IgD-negative memory B cell (primary cell): Measurements from ENCODE around the gene MACROD2. TPM values are rescaled to one million over a fixed set of nuclear protein-coding genes. Genes with fewer than 3 reads are reported as not detected.

Experiments used
- H3K27ac Mint-ChIP-seq, 3 donors: one replicate each; pipeline ENCODE4 v1.8.0; 2020 to 2022; ENCODE audit warnings: mild to moderate bottlenecking in 3 of 3, mixed read lengths in 3 of 3, moderate library complexity in 1 of 3
- H3K27me3 Mint-ChIP-seq: one replicate; pipeline ENCODE4 v1.8.0; 2021; ENCODE audit warnings: mixed read lengths
- H3K36me3 Mint-ChIP-seq: one replicate; pipeline ENCODE4 v1.8.0; 2020; ENCODE audit warnings: mild to moderate bottlenecking, mixed read lengths
- H3K4me1 Mint-ChIP-seq, 3 donors: one replicate each; pipeline ENCODE4 v1.8.0; 2020 to 2022; ENCODE audit warnings: mixed read lengths in 3 of 3, mild to moderate bottlenecking in 1 of 3
- H3K4me3 Mint-ChIP-seq, 4 donors: one replicate each; pipeline ENCODE4 v1.8.0; 2020 to 2022; ENCODE audit warnings: mild to moderate bottlenecking in 4 of 4, mixed read lengths in 4 of 4, moderate library complexity in 3 of 4
- H3K9me3 Mint-ChIP-seq, 3 donors: one replicate each; pipeline ENCODE4 v1.8.0; 2020 to 2021; ENCODE audit warnings: mixed read lengths in 3 of 3, mild to moderate bottlenecking in 1 of 3
- polyA plus RNA-seq: library from polyadenylated mRNA; unstranded; fragments of 300-500 nt; fragmentation: Illumina TruSeq; gene quantifications from one replicate; pipeline ENCODE4 v1.2.3, GENCODE V29; 2021

The MACROD2 gene
- polyA plus RNA-seq, 1 donor from 2014 or later, result 1.3 TPM

DNA sequence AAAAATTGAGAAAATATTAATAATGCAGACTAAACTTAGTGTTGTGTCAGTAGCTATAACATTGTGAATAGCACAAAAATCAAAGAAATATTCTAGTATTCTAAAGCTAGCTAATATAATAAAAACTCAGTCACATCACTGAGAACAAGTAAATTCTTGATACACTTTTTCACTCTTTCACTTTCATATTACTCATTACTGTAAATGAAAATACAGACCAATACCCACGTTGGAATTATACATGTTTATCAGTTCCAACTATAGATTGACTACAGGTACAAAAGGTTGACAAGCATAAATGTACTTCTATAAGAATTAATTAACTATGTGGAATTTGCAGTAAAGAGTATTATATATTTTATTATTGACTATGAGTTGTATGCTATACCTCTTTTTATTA, 1385.5 kb downstream of the MACROD2 start:
- H3K27ac Mint-ChIP-seq, result no peak overlapping the region
- H3K9me3 Mint-ChIP-seq, result no peaks in the 10 kb centered on the region
- H3K4me3 Mint-ChIP-seq, result no peak overlapping the region
- H3K36me3 Mint-ChIP-seq, result no peaks in the 10 kb centered on the region
- no peaks in the 10 kb centered on the region for H3K27me3 Mint-ChIP-seq
- H3K4me1 Mint-ChIP-seq, result no peaks in the 10 kb centered on the region

DNA sequence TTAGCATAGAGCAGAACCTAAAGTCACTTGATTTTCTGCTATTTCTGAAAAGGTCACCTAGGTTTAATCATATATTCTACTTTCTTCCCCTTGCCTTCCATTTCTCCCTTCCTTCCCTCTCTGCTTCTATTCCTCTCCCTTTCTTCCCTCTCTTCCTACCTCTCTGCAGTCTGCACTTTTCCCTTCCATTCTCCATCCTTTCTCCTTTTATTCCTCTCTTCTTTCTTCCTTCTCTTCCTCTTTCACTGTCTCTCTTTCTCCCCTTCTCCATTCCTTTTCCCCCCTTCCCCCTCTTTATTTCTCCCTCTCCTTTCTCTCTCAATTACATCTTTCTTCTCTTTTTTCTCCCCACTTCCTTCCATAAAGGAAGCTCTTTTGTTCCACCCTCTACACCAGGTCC, 1391.9 kb downstream of the MACROD2 start:
- Mint-ChIP-seq H3K36me3 (peaks cover 1% of the 10 kb centered on the region), H3K4me1 (no peaks in the 10 kb centered on the region), H3K27me3 (peaks cover 1% of the 10 kb centered on the region), H3K27ac (no peak overlapping the region), H3K9me3 (no peaks in the 10 kb centered on the region), H3K4me3 (no peak overlapping the region)

DNA sequence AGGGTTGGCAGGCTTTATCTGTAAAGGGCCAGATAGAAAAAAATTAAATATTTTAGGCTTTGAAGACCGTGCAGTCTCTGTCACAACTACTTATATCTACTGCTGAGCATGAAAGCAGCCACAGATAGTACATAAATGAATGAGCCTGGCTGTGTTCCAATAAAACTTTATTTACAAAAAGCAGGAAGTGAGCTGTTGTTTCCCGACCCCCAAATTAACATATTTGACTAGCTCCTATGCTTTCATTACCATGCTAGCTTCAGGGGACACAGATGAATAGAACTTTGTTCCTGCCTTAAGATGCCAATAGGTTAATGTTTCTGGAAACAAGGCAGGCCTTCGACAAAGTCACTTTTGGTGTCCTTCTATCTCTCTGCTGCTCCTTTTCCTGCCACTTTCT, 1400.1 kb downstream of the MACROD2 start:
- H3K9me3 Mint-ChIP-seq, result no peaks in the 10 kb centered on the region
- H3K27me3 Mint-ChIP-seq, result no peaks in the 10 kb centered on the region
- H3K27ac Mint-ChIP-seq, result no peak overlapping the region
- H3K4me1 Mint-ChIP-seq, result peaks cover 0 to 1% (median 0%) of the 10 kb centered on the region in 3 donors
- H3K36me3 Mint-ChIP-seq, result peaks cover 2% of the 10 kb centered on the region
- no peak overlapping the region for H3K4me3 Mint-ChIP-seq

DNA sequence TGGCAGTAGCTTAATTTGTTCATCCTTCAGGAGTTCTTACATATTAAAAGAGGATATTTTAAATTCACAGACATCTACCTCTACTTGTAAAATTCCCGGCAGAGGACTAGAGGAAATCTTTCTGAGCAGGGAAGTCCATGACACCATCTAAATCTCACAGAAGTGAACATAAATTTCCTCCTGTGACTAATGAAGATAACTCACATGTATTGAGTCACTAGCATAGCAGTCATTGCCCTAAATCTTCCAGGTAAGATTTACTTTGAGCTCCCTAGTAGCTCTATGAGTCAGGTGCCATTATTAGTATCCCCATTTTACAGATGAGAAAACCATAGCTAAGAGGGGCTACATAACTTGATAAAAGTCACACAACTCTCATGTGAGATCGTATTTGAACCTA, 1400.7 kb downstream of the MACROD2 start:
- Mint-ChIP-seq H3K27me3 (no peaks in the 10 kb centered on the region), H3K36me3 (peaks cover 2% of the 10 kb centered on the region), H3K4me1 (peaks cover 0 to 1% (median 0%) of the 10 kb centered on the region in 3 donors), H3K4me3 (peak overlapping the region in 1 of 4 donors; percentile 14), H3K9me3 (no peaks in the 10 kb centered on the region), H3K27ac (no peak overlapping the region)

DNA sequence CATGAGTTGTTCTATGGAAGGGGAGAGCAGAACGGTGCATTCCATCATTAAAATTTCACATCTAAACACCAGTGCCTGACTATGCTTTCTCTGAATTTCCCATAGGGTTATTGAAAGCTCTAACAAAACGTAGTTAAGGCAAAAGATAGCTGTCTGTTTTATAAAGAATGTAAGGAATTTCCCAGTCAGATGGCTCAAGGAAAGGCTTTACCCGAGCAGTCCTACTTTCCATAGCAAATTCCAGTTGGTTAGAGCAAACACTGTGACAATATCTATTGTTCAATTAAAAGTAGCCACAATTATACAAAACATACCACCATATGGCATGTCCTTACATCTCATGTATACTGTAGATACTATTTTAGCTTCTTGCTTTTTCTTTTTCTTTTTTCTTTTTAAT, 1401.6 kb downstream of the MACROD2 start:
- no peak overlapping the region for H3K27ac Mint-ChIP-seq
- no peaks in the 10 kb centered on the region for H3K27me3 Mint-ChIP-seq
- no peaks in the 10 kb centered on the region for H3K9me3 Mint-ChIP-seq
- no peak overlapping the region for H3K4me3 Mint-ChIP-seq
- peaks cover 2% of the 10 kb centered on the region for H3K36me3 Mint-ChIP-seq
- peaks cover 0 to 1% (median 0%) of the 10 kb centered on the region in 3 donors for H3K4me1 Mint-ChIP-seq

DNA sequence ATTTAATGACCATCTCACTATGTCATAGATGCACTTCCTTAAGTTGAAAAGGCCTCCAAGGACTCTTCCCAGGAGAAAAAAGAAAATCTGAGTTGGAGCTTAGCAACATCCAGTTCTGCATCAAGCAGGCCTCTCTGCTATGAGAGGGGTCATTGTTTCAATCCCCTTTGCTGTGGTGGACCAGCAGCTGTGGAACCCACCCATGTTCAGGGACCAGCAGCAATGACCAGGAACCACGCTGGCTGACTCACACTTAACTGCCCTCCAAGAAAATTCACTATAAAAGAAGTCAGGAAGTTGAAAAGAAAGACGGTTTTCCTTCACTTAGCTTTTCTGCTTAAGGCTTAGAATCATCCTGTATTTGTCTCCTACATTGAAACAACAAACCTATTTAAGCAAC, 1404.5 kb downstream of the MACROD2 start:
- Mint-ChIP-seq H3K27ac (no peak overlapping the region), H3K36me3 (no peaks in the 10 kb centered on the region), H3K4me3 (no peak overlapping the region), H3K27me3 (no peaks in the 10 kb centered on the region), H3K9me3 (peaks cover 0 to 7% (median 2%) of the 10 kb centered on the region in 3 donors), H3K4me1 (peaks cover 0 to 1% (median 0%) of the 10 kb centered on the region in 3 donors)

DNA sequence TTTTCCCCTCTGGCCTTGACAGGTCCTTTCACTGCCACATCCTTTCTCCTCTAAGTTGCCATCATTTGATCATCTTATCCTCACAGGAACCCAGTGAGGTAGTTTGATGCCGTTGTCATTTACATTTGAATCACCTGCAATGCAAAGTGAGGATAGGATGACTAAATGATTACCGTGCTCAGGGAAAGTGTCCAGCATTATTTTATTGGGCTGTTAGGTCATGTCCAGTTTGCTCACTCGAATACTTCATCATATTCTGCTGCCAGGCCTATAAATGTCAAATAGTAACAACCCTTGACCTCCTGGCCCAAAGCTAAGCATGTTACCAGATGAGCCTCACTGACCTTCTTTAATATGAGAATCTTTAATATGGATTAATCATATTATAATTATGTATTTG, 1410.8 kb downstream of the MACROD2 start:
- no peak overlapping the region for H3K4me3 Mint-ChIP-seq
- peaks cover 0 to 7% (median 2%) of the 10 kb centered on the region in 3 donors for H3K9me3 Mint-ChIP-seq
- no peak overlapping the region for H3K27ac Mint-ChIP-seq
- no peaks in the 10 kb centered on the region for H3K4me1 Mint-ChIP-seq
- H3K36me3 Mint-ChIP-seq, result no peaks in the 10 kb centered on the region
- H3K27me3 Mint-ChIP-seq, result no peaks in the 10 kb centered on the region

DNA sequence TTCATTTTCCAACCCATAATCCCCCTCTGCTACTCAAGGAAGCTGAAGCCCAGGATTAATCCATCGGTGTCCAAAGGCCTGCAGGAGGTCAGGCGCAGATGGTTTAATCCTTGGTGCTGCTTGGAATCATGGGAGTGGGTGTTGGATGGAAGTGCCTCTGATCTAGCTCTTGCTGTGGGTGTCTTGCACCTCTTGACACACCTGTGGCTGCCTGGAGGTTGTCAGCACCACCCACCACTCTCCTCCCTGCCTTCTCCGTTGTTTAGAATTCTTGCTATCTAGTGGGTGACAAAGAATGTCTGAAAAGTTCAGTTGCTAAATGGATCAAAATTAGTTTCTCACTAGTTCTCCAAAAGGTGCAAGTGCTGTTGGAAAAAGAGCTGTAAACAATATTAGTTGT, 1416.5 kb downstream of the MACROD2 start:
- H3K9me3 Mint-ChIP-seq, result no peaks in the 10 kb centered on the region
- H3K27me3 Mint-ChIP-seq, result no peaks in the 10 kb centered on the region
- H3K27ac Mint-ChIP-seq, result no peak overlapping the region
- no peak overlapping the region for H3K4me3 Mint-ChIP-seq
- H3K4me1 Mint-ChIP-seq, result no peaks in the 10 kb centered on the region
- no peaks in the 10 kb centered on the region for H3K36me3 Mint-ChIP-seq

DNA sequence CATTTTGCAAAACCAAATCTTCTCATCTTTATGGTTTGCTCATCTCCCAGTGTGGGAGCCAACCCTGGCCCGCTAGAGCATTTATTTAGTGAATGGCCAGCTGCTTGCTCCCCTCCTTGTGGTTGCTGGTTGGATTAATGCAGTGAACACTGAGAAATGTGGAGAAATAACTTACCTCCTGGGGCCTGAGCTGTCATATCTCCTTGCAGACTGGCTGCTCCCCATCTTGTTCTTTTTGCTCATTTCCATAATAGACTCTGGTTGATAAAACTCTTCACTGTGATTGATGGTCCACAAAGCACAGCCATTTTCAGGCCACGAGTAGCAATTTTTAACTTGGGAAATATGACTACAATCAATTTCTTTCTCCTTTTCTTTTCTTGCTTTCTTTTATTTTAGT, 1420.6 kb downstream of the MACROD2 start:
- H3K36me3 Mint-ChIP-seq, result no peaks in the 10 kb centered on the region
- H3K27ac Mint-ChIP-seq, result no peak overlapping the region
- no peaks in the 10 kb centered on the region for H3K4me1 Mint-ChIP-seq
- no peak overlapping the region for H3K4me3 Mint-ChIP-seq
- H3K27me3 Mint-ChIP-seq, result no peaks in the 10 kb centered on the region
- no peaks in the 10 kb centered on the region for H3K9me3 Mint-ChIP-seq

DNA sequence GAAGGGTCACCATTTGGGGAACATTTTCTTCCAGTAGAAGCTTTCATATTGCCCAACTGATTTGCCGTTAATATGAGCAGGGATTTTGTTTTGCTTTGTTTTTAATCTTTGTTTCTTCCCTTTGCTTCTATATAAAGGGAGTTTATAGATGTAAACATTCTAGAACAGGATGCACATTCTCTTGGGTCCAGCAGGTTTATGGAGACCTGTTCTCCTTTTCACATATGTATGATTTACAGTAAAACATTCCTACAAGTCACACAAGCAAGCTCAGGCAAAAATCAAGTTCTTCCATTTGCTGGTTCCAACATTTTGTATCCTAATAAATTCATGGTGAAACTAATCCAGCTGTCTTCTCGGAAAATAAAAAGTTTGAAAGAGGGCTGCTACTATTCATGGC, 1424.5 kb downstream of the MACROD2 start:
- Mint-ChIP-seq H3K27ac (peak overlapping the region in 1 of 3 donors; percentile 25), H3K36me3 (no peaks in the 10 kb centered on the region), H3K9me3 (no peaks in the 10 kb centered on the region), H3K27me3 (no peaks in the 10 kb centered on the region), H3K4me3 (no peak overlapping the region), H3K4me1 (no peaks in the 10 kb centered on the region)

DNA sequence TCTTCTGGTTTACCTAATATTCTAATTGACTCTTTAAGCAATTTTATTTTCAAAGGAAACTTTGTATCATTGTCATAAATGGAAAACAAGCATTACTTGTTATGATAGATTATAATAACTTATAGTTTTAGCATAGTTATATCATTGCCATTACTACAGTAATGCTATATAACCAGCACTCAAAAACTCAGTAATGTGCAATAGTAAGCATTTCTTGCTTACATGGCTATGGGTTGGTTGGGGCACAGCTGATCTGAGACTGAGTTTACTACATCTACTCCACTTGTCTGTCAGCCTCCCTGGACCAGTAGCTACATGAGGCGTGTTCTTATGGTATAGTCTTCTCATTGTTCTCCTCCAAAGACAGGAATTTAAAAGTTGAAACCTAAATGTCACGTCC, 1427.7 kb downstream of the MACROD2 start:
- H3K27me3 Mint-ChIP-seq, result no peaks in the 10 kb centered on the region
- H3K4me3 Mint-ChIP-seq, result no peak overlapping the region
- H3K9me3 Mint-ChIP-seq, result peaks cover 0 to 2% (median 0%) of the 10 kb centered on the region in 3 donors
- H3K4me1 Mint-ChIP-seq, result no peaks in the 10 kb centered on the region
- H3K27ac Mint-ChIP-seq, result no peak overlapping the region
- H3K36me3 Mint-ChIP-seq, result no peaks in the 10 kb centered on the region

DNA sequence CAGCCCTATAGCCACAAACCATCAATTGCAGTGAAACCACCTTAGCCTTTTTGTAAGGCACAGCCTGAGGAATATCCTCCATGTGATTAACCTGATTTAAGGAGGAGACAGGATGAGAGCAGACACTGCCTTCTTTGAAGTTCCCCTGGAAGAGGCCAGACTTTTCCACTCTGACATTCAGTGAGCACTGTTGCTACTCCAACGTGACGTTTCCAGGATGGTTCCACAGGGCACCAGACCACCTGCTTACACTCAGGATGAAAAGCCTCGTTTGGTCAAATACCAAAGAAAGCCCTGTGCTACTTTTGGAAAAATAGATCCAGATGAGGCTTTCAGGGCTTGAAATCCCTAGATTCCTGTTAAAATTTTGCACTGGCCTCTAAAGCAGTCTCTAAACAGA, 1444.2 kb downstream of the MACROD2 start:
- Mint-ChIP-seq H3K36me3 (no peaks in the 10 kb centered on the region), H3K27ac (no peak overlapping the region), H3K27me3 (peaks cover 3% of the 10 kb centered on the region), H3K4me1 (no peaks in the 10 kb centered on the region), H3K9me3 (peaks cover 0 to 5% (median 2%) of the 10 kb centered on the region in 3 donors), H3K4me3 (no peak overlapping the region)

DNA sequence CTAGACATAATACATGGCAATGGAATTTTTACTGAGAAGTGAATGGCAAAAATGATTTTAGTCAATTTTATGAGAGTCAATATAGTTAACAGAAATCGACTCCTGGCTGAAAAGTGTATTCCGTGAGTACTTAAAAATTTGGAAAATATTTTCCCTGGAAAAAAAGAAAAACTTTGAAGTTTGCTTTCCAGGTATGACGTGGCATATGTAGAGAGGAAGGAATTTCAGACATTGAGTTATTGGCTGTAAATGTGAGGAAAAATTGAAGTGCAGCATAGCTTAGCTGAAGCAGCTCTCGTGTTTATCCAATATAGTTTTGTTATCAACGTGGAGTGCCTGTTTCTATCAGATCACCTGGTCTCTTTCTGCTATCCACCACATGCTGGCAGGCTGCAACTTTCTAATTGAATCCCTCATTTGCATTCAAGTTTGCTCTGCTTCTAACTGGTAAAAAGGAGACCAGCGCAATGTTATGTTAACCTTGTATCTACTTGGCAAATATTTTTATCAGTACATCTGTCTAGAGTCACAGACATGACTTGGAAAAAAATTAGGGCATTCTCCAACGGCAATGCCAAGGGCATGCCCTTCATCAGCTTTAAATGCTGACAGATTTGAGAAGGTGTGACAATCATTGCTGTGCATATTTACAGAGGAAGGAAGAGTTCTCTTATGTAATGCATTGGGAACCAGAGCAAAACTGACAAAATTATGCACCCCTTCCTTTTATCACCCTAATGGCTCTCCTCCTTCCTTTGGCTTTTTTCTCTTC, 1444.9 kb downstream of the MACROD2 start:
- H3K4me1 Mint-ChIP-seq, result no peaks in the 10 kb centered on the region
- peaks cover 0 to 5% (median 0%) of the 10 kb centered on the region in 3 donors for H3K9me3 Mint-ChIP-seq
- peaks cover 3% of the 10 kb centered on the region for H3K27me3 Mint-ChIP-seq
- H3K36me3 Mint-ChIP-seq, result no peaks in the 10 kb centered on the region
- no peak overlapping the region for H3K4me3 Mint-ChIP-seq
- H3K27ac Mint-ChIP-seq, result no peak overlapping the region

DNA sequence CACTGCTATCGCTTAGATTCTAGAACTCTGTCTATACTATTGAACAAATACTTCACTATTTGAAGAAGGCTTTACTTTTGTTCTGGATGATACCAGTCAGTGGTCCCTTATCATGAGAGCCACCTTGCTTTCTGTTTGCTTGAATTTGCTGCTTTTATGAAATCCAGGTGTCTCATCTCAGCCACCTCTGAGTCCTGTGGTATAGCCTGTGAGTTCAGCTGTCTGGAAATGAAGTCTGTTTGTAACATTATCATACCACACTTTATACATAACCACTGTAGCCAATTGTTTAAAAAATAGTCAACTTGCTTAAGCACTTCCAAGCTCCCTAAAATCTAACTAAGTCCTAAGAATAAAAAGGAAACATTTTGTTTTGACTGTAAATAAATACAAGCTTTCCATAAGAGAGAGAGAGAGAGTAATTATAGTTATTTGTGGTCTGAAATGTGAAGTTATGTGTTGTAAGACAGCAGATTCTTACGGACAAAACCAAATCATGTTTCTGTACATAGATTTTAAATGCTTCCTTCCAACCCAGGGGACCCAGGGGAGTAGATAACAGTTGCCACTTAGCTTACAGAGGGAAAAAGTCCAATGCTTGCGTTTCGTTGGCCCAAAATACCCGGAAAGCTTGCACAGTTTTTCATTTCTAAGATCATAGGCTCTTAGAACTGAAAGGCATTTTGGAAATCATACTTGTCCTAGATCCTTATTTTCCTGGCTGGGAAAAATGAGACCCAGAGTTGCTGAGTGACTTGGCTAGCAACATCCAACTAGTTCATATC, 1449.9 kb downstream of the MACROD2 start:
- Mint-ChIP-seq H3K9me3 (no peaks in the 10 kb centered on the region), H3K27ac (no peak overlapping the region), H3K4me3 (no peak overlapping the region), H3K36me3 (no peaks in the 10 kb centered on the region), H3K27me3 (peaks cover 3% of the 10 kb centered on the region), H3K4me1 (no peaks in the 10 kb centered on the region)

DNA sequence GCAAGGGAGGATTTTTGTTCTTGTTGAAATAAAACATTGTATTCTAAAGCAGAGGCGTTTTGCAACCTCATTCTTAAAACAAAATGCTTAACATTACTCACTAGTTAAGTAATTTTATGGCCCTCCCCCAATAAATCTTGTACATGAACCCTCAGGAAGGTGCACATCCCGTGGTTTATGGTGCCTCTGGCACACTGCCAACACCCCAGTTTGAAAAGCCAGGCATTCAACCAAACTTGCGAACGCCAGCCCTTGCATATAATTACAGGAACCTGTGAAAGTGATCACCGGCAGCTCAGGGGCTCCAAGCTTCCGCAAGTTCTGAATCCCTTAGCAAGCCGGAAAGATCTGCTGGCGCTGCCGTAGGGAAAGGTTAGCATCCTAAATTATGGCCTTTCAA, 1451.1 kb downstream of the MACROD2 start:
- Mint-ChIP-seq H3K4me1 (no peaks in the 10 kb centered on the region), H3K36me3 (no peaks in the 10 kb centered on the region), H3K27ac (peak overlapping the region in 1 of 3 donors; percentile 17), H3K9me3 (no peaks in the 10 kb centered on the region), H3K4me3 (no peak overlapping the region), H3K27me3 (peaks cover 3% of the 10 kb centered on the region)

DNA sequence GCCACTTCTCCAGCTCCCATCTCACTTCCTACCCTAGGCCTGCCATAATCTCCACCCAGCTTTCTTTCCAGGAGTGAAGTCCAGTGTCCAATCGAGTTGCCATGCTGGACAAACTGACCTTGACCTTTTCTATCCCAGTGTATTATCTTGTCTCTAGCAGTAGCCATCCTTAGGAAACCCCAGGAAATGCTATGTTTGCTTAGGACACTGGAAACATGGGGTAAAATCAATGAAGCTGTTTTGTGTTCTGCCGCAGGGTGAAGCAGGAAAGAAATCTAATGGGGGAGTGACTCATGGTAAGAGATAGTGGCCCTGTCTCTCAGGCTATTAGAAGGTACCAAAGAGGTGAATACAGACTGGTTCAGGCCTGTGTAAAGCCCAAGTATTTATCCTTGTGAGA, 1452.2 kb downstream of the MACROD2 start:
- Mint-ChIP-seq H3K27me3 (no peaks in the 10 kb centered on the region), H3K9me3 (no peaks in the 10 kb centered on the region), H3K27ac (no peak overlapping the region), H3K36me3 (no peaks in the 10 kb centered on the region), H3K4me3 (no peak overlapping the region), H3K4me1 (no peaks in the 10 kb centered on the region)
